Measurements from ENCODE around the gene MRM3. TPM values are rescaled to one million over a fixed set of nuclear protein-coding genes. Genes with fewer than 3 reads are reported as not detected.

The MRM3 gene
- total and polyA plus RNA-seq, 2 donors (not counting 3 experiments of a cell fraction or from before 2014, with no cell fraction given): 17.1 to 19.2 TPM

DNA sequence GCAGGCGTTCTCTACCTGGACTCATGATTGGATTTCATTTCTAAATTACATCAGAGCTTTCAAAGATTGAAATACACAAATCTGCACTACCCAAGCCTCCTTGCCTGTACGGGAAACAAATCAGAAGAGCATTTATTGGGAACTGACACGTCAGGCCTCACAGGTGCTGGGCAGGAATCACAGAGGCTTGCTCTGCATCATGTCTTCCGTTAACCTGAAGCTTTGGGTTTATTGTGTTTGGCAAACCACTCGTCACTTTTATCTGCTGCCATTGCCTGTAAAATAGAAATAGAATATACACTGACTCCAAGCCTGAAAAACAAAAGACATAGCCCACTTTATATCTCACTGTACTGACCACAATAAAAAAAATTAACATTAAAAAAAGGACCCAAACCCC lies 22.2 kb upstream of the MRM3 start:
- no peaks in the 10 kb centered on the region for H3K9me3 ChIP-seq (replicated peaks; ENCODE audit: control insufficient read depth, insufficient read depth, low read length)
- TF ChIP-seq GATA2 (IDR thresholded peaks at IDR 0.05; ENCODE audit: insufficient read depth, insufficient read length, low read depth, low read length): no peak
- no peak for TF ChIP-seq POLR2A (IDR thresholded peaks at IDR 0.05; ENCODE audit: low read depth, low read length)
- TF ChIP-seq, protein P1, sequence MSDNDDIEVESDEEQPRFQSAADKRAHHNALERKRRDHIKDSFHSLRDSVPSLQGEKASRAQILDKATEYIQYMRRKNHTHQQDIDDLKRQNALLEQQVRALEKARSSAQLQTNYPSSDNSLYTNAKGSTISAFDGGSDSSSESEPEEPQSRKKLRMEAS (IDR thresholded peaks at IDR 0.05; ENCODE audit: insufficient read depth, insufficient read length): no peak
- TF ChIP-seq JUN (IDR thresholded peaks at IDR 0.05; ENCODE audit: borderline replicate concordance, insufficient read depth, insufficient read length, low read depth): no peak
- TF ChIP-seq EZH2 (IDR thresholded peaks at IDR 0.05; ENCODE audit: borderline replicate concordance, low read depth, low read length, severe bottlenecking): no peak
- TF ChIP-seq MYC (IDR thresholded peaks at IDR 0.05; ENCODE audit: low read depth, low read length): no peak
- TF ChIP-seq, protein P2, sequence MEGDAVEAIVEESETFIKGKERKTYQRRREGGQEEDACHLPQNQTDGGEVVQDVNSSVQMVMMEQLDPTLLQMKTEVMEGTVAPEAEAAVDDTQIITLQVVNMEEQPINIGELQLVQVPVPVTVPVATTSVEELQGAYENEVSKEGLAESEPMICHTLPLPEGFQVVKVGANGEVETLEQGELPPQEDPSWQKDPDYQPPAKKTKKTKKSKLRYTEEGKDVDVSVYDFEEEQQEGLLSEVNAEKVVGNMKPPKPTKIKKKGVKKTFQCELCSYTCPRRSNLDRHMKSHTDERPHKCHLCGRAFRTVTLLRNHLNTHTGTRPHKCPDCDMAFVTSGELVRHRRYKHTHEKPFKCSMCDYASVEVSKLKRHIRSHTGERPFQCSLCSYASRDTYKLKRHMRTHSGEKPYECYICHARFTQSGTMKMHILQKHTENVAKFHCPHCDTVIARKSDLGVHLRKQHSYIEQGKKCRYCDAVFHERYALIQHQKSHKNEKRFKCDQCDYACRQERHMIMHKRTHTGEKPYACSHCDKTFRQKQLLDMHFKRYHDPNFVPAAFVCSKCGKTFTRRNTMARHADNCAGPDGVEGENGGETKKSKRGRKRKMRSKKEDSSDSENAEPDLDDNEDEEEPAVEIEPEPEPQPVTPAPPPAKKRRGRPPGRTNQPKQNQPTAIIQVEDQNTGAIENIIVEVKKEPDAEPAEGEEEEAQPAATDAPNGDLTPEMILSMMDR (IDR thresholded peaks at IDR 0.05; ENCODE audit: extremely low read depth in 1 of 2, insufficient read depth in 1 of 2, low read depth in 1 of 2, low read length in 2 of 2): no peak
- TF ChIP-seq FOS (IDR thresholded peaks at IDR 0.05; ENCODE audit: borderline replicate concordance, insufficient read depth, low read length): no peak
- TF ChIP-seq POLR2AphosphoS5 (IDR thresholded peaks at IDR 0.05; ENCODE audit: insufficient read depth, low read depth, low read length): no peak
- no peak overlapping the region for H2AFZ ChIP-seq (ENCODE audit: low read depth, low read length)
- no TSS peak for BruUV-seq (replicated peaks)
- H3K4me1 ChIP-seq (ENCODE audit: control insufficient read depth, extremely low read depth, insufficient read depth, low read length): peaks cover 9% of the 10 kb centered on the region
- no peaks in the 10 kb centered on the region for H3K79me2 ChIP-seq (ENCODE audit: control insufficient read depth, insufficient read depth, low read length)
- no peak for FAIRE-seq
- intact Hi-C loops (cut with micrococcal nuclease): no loop called here
- H3K9me1 ChIP-seq (replicated peaks; ENCODE audit: control insufficient read depth, extremely low read depth, insufficient read depth, low read length): no peaks in the 10 kb centered on the region
- no peak overlapping the region for H3K4me2 ChIP-seq (ENCODE audit: insufficient read depth, low read length)
- H3K27ac ChIP-seq (ENCODE audit: insufficient read depth, low read depth, low read length): no peak overlapping the region
- H4K20me1 ChIP-seq (replicated peaks; ENCODE audit: control insufficient read depth, extremely low read depth, insufficient read depth, low read length): no peaks in the 10 kb centered on the region
- H3K27me3 ChIP-seq (ENCODE audit: control insufficient read depth in 2 of 2, insufficient read depth in 2 of 2, low read length in 2 of 2): no peaks in the 10 kb centered on the region
- CTCF ChIA-PET: no interaction called here
- dilution Hi-C loops (cut with MboI; ENCODE audit: extremely low pct_ligation_motif_present, low sequenced_read_pairs): no loop called here
- H3K4me3 ChIP-seq (replicated peaks in 1 of 3; ENCODE audit: insufficient read depth in 1 of 3, low read depth in 1 of 3, low read length in 3 of 3): no peak overlapping the region
- H3K36me3 ChIP-seq (ENCODE audit: control insufficient read depth in 2 of 2, extremely low read depth in 1 of 2, insufficient read depth in 2 of 2, low read length in 2 of 2): peaks cover 9 to 20% of the 10 kb centered on the region in 2 experiments
- H3K9ac ChIP-seq (replicated peaks; ENCODE audit: extremely low read depth, insufficient read depth, low read length): no peak overlapping the region
- no peak for DNase-seq (ENCODE audit: low read depth, low spot score)
- POLR2A ChIA-PET: interaction anchor here (0.6 kb wide), 1 partner anchor 336 kb away, joined by 6 read pairs; no protein-coding TSS in a partner anchor
